SU-DHL-6 (cell line): Measurements from ENCODE around the gene CDKN2B.

Experiments used
- EZH2phosphoT487 ChIP-seq: fragments of 200-600 bp; sonication (generic), shearing (Covaris generic); conservative IDR thresholded peaks from 2 replicates; pipeline ENCODE4 v1.6.1; 2018; ENCODE audit warnings: mild to moderate bottlenecking, antibody characterized with exemption, low read length, moderate library complexity, mixed read lengths
- TF ChIP-seq, protein P1 (sequence below): fragments of 200-600 bp; sonication (generic); IDR thresholded peaks from one replicate; pipeline ENCODE4 v1.5.1; 2017; ENCODE audit warnings: antibody characterized with exemption, mild to moderate bottlenecking, low read length, moderate library complexity; ENCODE audit not compliant: insufficient read depth, poor library complexity, severe bottlenecking

DNA sequence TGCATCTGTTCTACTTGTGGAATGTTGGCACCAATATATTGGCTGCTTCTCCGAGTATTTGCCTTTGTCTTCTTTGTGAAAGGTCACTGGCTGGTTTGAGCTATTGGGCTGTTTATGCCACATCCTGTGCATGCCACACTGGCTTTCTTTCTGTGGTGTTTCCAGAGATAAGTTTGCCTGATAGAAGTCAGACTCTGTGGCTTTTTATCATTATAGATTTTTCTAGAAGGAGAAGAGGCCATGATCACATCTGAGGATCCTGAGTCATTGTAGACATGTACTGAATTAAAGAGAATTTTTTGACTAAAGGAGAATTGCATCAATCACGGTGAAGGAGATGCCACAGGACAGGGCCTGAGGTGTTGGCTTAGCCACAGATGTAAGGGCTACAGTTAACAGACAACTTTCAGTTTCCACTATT is 26.5 kb upstream of the CDKN2B start:
- no peak for TF ChIP-seq EZH2phosphoT487
- TF ChIP-seq, protein P1, sequence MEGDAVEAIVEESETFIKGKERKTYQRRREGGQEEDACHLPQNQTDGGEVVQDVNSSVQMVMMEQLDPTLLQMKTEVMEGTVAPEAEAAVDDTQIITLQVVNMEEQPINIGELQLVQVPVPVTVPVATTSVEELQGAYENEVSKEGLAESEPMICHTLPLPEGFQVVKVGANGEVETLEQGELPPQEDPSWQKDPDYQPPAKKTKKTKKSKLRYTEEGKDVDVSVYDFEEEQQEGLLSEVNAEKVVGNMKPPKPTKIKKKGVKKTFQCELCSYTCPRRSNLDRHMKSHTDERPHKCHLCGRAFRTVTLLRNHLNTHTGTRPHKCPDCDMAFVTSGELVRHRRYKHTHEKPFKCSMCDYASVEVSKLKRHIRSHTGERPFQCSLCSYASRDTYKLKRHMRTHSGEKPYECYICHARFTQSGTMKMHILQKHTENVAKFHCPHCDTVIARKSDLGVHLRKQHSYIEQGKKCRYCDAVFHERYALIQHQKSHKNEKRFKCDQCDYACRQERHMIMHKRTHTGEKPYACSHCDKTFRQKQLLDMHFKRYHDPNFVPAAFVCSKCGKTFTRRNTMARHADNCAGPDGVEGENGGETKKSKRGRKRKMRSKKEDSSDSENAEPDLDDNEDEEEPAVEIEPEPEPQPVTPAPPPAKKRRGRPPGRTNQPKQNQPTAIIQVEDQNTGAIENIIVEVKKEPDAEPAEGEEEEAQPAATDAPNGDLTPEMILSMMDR = no peak
